HG02840 (cell line): Measurements from ENCODE around the gene ZBTB43.
"Not testable (repeated sequence)": the region's sequence is repeated elsewhere in the genome, so short reads cannot be mapped to it uniquely, and the experiment has no call there.

Source experiments
- ATAC-seq: cut with Tn5 transposase; IDR thresholded peaks from one replicate; pipeline ENCODE4 v1.9.1; 2021; ENCODE audit warnings: mild to moderate bottlenecking, moderate library complexity, moderate number of reproducible peaks; ENCODE audit not compliant: unreplicated experiment, low FRiP score

Gene ZBTB43

GRCh38 chr9:126788634-126789349, 16.0 kb upstream of the ZBTB43 start:
- no peak for ATAC-seq

GRCh38 chr9:126790561-126790960, 14.3 kb upstream of the ZBTB43 start:
- ATAC-seq, result no peak

GRCh38 chr9:126791406-126792230, 13.2 kb upstream of the ZBTB43 start:
- ATAC-seq, result no peak

DNA sequence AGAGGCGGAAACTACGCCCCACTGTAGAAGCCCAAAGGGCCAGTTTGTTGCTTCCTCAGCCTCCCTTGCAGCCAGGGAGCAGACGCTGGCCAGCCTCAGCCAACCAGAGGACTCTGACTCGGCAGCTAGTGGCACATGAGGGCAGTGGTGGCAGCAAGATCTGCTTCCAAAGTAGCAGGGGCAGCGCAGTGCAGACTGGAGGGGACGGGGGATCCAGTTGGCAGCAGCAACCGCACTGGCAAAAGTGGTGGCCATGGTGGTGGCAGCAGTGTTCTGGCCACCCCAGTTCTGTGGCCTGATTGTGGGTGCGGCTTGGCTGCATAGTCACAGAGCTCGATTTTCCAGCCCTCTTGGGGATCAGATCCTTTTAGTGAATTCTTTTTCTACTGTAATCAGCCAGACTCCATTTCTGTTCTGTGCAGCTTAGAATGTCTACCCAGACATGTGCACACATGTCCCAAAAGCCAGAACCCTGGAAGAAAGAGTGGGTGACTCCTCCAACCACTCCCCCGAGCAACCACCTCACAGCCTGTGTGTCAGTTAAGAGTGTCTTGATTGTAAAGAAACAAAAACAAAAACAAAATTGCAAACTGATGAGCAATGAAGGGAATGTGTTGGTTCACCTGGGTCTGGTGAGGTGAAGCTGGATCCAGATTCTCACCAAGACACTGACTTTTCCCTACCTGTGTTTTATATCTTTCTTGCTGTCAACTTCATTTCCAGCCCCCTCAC, 11.0 kb upstream of the ZBTB43 start:
- no peak for ATAC-seq

GRCh38 chr9:126794441-126794840, 10.4 kb upstream of the ZBTB43 start:
- ATAC-seq, result no peak

GRCh38 chr9:126796758-126797157, 8.1 kb upstream of the ZBTB43 start:
- ATAC-seq, result no peak

GRCh38 chr9:126797903-126798302, 6.9 kb upstream of the ZBTB43 start:
- no peak for ATAC-seq

DNA sequence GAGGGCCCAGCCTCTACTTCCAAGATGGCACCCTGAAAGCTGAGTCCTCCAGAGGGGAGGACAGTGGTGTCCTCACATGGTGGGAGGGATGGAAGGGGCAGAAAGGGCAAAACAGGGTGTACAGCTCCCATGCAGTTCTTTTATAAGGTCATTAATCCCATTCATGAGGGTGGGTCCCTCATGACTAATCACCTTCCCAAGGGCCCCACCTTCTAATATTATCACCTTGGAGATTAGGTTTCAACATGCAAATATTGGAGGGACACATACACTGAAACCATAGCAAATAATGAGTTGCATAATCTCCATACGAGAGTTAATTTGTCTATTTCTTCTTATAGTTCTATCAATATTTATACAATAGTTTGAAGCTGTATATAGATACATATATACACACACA, 5.8 kb upstream of the ZBTB43 start:
- no peak for ATAC-seq

DNA sequence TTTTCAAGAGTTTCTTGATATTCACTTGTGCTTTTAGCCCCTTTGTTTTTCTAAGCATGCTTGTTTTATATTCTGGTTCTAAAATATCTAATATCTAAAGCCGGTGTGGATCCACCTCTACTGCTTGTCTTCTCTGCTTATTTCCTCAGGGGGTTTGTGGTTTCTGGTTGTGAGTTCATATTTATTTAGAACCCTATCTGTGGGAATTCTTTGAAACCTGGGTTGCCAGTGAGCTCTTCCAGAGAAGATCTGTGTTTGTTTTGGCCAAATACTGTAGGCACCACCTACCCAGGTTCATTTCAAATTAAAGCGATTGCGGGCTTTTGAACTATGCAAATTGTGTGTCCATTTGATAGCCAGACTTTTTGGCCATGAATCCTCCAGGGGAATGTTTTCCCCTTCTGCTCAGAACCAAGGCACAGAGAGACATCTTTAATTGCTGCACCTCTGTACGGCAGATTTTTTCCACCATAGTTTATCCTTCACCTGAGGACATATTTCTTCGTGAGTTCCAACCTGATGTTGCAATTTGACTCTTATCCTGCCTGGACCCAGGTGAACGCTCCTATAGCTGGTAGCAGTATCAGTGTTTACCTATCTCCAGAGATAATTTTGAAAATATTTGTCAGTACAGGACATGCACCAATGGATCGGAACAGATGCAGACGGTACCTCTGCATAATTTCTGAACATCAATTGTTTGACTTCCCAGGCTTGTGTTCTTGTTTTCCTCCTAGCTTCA, 2.4 kb upstream of the ZBTB43 start:
- ATAC-seq, result no peak

- ATAC-seq, result no peak
Measured at GRCh38 chr9:126804198-126804695, 593 bp upstream of the ZBTB43 start.

GRCh38 chr9:126805554-126806262, 868 bp downstream of the ZBTB43 start:
- ATAC-seq, result peak; percentile 42

- ATAC-seq, result no peak
Measured at GRCh38 chr9:126806336-126806735, 1.5 kb downstream of the ZBTB43 start.

DNA sequence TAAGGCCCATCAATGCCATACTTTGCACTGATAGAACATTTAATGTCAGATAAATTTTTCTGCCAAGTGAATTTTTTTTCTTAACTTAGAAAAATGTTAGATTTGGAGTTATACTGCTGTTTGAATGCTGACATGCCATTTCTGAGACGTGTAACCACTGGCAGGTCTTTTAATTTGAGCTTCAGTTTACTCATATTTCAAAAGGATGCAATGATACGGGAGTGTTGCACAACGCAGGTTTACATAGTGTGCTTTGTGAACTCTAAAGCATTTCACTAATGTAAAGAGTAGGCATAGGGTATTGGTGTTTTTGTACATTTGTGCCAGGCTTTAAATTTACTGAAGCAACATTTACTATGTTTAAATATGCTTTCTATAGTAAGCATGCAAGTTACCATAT, 4.2 kb downstream of the ZBTB43 start:
- ATAC-seq, result no peak

DNA sequence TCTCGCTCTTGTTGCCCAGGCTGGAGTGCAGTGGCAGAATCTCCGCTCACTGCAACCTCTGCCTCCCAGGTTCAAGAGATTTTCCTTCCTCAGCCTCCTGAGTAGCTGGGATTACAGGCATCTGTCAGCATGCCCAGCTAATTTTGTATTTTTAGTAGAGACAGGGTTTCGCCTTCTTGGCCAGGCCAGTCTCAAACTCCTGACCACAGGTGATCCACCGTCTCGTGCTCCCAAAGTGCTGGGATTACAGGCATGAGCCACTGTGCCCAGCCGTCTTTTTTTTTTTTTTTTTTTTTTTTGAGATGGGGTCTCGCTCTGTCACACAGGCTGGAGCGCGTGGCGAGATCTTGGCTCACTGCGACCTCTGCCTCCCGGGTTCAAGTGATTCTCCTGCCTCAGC, 5.4 kb downstream of the ZBTB43 start:
- ATAC-seq, result not testable (repeated sequence)

- ATAC-seq, result no peak
Measured at GRCh38 chr9:126813072-126813471, 8.2 kb downstream of the ZBTB43 start.

DNA sequence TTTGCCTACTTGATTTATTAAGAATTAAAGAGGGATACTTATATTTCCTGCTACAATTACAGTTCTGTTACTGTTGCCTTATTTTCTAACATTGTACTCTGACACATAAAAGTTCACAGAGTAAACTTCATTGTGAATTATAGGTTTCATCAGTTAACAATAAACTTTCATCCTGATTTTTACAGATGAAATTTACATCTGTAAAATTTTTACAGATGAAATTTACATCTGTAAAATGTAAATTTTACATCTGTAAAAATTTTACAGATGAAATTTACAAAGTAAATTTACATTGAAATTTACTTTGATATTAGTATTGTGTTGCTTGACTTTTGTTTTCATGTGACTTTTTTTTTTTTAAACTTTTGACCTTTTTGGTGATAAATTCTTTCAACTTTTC, 9.3 kb downstream of the ZBTB43 start:
- no peak for ATAC-seq

GRCh38 chr9:126817615-126818014, 12.8 kb downstream of the ZBTB43 start:
- not testable (repeated sequence) for ATAC-seq

GRCh38 chr9:126818482-126818881, 13.6 kb downstream of the ZBTB43 start:
- ATAC-seq, result no peak

DNA sequence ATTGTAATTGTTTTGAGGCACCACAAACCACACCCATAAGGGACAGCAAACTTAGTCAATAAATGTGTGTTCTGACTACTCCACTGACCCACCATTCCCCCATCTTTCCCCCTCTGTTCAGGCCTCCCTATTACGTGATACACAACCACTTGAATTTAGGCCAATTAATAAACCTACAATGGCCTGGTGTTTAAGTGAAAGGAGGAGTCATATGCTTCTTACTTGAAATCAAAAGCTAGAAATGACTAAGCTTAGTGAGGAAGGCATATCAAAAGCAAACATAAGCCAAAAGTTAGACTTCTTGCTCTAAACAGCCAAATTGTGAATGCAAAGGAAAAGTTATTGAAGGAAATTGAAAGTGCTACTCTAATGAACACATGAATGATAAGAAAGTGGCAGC, 14.6 kb downstream of the ZBTB43 start:
- no peak for ATAC-seq

DNA sequence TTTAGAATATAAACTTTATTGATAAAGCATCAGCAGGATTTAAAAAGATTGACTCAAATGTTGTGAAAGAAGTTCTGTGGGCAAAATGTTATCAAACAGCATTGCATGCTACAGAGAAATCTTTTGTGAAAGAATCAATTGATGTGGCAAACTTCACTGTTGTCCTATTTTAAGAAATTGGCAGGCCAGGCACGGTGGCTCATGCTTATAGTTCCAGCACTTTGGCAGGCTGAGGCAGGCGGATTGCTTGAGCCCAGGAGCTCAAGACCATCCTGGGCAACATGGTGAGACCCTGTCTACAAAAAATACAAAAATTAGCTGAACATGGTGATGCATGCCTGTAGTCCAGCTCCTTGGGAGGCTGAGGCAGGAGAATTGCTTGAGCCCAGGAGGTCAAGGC, 17.4 kb downstream of the ZBTB43 start:
- no peak for ATAC-seq
